Tibial nerve (tissue), 3 donors: ENCODE measurements around the gene GYPE.
"Not testable (repeated sequence)": the region's sequence is repeated elsewhere in the genome, so short reads cannot be mapped to it uniquely, and the experiment has no call there.

Experiments
- POLR2A ChIP-seq, 2 donors: fragments of 450-650 bp; IDR thresholded peaks; one replicate each; pipeline ENCODE4 v1.6.1; 2017; ENCODE audit warnings: antibody characterized with exemption in 2 of 2, mild to moderate bottlenecking in 2 of 2, moderate library complexity in 2 of 2
- TF ChIP-seq, protein P1 (sequence below), 5 experiments: fragments of 200-600 bp in 3 of 5; fragments of 450-650 bp in 2 of 5; sonication (generic) in 3 of 5; IDR thresholded peaks; one replicate each; pipeline ENCODE4 v1.5.1; 2016 to 2019; ENCODE audit warnings: antibody characterized with exemption in 5 of 5, mild to moderate bottlenecking in 3 of 5, moderate library complexity in 2 of 5

DNA sequence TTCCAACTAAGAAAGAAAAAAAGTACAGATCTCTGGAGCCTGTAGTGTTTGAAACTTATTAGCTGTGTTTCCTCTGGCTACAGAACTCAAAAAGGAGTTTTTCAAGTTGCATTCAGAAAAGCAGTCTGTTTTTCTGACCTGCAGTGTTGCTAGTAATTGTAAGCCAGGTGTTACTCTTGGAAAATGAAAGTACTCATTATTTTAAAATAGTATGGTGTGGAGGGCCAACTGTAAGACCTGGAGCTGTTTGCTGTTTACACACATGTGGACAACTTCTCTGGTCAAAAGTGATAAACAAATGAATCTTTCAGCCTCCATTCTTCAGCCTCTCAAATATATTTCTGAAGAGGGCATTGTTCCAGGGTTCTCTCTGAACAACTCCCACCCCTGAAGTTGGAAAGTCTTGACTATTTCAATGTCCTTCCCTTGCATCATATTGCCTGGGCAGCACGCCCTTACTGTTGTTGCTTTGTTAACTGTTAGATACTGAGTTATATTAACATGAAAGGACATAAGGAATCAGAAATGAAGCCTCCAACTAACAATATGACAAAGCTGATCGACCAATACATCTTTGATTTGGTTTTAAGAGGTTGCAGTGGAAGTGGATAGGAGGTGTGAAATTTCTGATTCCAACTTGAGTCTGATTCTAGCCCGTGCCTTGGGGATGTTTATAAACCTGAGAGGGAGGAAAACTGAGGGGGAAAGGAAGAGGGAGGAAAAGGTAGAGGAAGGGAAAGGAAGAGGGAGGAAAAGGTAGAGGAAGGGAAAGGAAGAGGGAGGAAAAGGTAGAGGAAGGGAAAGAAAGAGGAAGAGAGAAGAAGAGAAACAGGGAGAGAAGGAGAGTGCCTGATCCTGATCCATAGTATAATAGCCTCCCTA is 62.5 kb downstream of the GYPE start:
- not testable (repeated sequence) for TF ChIP-seq POLR2A (IDR thresholded peaks at IDR 0.05)
- TF ChIP-seq, protein P1, sequence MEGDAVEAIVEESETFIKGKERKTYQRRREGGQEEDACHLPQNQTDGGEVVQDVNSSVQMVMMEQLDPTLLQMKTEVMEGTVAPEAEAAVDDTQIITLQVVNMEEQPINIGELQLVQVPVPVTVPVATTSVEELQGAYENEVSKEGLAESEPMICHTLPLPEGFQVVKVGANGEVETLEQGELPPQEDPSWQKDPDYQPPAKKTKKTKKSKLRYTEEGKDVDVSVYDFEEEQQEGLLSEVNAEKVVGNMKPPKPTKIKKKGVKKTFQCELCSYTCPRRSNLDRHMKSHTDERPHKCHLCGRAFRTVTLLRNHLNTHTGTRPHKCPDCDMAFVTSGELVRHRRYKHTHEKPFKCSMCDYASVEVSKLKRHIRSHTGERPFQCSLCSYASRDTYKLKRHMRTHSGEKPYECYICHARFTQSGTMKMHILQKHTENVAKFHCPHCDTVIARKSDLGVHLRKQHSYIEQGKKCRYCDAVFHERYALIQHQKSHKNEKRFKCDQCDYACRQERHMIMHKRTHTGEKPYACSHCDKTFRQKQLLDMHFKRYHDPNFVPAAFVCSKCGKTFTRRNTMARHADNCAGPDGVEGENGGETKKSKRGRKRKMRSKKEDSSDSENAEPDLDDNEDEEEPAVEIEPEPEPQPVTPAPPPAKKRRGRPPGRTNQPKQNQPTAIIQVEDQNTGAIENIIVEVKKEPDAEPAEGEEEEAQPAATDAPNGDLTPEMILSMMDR (IDR thresholded peaks at IDR 0.05): not testable (repeated sequence)
